ENCODE data around the gene DTWD2.
"Not testable (repeated sequence)": the region's sequence is repeated elsewhere in the genome, so short reads cannot be mapped to it uniquely, and the experiment has no call there.

Gene DTWD2

DNA sequence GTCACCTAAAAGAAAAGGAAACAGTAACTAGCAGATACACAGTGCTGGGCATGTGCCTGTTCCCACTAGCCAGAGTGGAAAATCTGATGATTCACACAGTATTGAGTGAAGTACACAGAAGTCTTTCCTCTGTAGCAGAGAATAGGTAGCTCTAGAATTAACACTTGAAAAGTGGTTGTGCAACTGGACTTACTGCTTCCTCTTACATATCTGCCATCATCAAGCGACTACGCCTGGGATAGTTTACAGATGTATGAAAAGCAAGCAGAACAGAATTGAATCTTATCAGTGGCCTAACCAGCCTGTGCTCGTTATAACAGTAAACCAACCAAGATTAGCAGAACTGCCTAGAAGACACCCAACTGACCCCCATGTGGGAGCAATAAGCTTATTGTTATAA is 130.6 kb downstream of the DTWD2 start:
- DNase-seq: no peak

- DNase-seq: no peak
These were observed 133.5 kb downstream of the DTWD2 start for GRCh38 chr5:118854819-118855218.

DNA sequence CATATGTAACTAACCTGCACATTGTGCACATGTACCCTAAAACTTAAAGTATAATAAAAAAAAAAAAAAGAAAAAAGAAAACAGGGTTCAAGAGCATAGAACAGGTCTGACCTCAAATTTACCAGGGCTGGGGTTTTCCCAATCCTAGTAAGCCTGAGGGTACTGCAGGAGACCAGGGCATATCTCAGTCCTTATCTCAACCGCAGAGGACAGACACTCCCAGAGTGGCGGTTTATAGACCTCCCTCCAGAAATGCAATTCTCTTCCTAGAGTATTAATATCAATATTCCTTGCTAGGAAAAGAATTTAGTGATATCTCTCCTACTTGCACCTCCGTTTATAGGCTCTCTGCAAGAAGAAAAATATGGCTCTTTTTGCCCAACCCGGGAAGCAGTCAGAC is 136.6 kb downstream of the DTWD2 start:
- not testable (repeated sequence) for DNase-seq

GRCh38 chr5:118849507-118849906 is 138.8 kb downstream of the DTWD2 start:
- DNase-seq: not testable (repeated sequence)

DNA sequence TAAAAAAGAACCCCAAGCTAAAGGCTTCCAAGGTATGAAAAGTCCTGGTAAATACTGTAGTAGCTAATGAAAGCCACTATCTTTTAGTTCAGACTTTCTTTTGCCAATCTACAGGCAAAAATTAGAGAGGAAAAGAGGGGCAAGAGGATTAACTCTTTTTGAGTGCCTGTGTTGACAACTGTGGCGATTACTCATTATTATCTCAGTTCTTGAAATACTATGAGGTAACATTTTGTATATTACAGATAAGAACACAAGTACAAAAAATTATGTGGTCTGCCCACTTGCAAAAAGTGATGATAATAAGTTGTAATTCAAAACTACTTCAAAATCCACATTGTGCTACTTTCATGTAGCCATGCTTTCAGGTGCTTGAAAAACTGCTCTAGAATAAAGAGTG is 144.0 kb downstream of the DTWD2 start:
- no peak for DNase-seq

DNA sequence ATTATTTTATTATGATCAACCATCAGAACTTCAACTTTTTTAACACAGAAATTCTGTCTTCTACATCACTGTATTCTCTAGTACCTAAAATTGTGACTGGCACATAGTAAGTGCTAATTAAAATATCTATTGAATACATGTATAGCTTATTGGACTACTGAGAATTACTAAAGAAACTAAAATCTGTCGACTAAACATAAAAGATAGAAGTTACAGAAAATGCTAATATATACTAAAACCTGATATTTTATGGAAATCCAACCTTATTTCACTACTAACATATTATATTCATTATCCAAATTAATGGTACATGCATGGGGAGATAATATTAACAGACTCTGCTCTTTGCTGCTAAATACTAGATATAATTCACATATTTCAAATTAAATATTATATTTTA is 153.6 kb downstream of the DTWD2 start:
- no peak for DNase-seq

DNA sequence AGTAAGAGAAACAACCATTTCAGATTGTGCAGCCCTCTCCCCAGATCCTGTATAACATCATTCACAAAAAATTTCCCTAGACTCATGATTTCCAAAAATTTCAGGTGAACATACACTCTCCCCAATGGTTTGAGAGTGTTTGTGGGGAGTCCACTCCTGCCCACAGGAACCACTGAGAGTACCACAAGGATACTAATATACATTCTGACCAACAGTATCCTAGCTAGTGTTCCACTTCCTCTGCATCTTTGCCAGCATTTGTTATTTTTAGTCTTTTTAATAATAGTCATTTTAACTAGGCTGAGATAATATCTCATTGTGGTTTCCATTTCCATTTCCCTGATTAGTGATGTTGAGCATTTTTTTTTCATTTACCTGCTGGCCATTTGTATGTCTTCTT is 155.4 kb downstream of the DTWD2 start:
- no peak for DNase-seq

DNA sequence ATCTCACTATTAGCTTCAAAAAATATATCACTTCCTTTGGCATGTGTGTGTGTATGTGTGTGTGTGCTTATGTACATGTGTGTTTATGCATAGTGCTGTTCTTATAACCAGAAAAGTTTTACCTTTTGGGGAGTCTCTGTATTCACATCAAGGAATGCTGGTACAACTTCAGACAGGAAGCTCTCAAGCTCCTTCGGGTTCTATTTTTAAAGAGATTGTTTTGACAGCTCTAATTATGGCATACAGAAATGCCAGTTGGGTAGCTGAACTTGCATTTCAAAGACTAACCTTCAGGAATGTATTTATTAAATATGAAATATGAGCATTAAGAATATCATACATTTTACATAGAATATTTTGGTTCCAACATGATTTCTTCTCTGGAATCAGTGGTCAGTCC is 163.1 kb downstream of the DTWD2 start:
- no peak for DNase-seq

- DNase-seq: no peak
These were observed 169.7 kb downstream of the DTWD2 start for GRCh38 chr5:118818604-118819003.

GRCh38 chr5:118808441-118808840 is 179.9 kb downstream of the DTWD2 start:
- no peak for DNase-seq

GRCh38 chr5:118806571-118806970 is 181.8 kb downstream of the DTWD2 start:
- DNase-seq: no peak

GRCh38 chr5:118802335-118802734 is 186.0 kb downstream of the DTWD2 start:
- DNase-seq: no peak

DNA sequence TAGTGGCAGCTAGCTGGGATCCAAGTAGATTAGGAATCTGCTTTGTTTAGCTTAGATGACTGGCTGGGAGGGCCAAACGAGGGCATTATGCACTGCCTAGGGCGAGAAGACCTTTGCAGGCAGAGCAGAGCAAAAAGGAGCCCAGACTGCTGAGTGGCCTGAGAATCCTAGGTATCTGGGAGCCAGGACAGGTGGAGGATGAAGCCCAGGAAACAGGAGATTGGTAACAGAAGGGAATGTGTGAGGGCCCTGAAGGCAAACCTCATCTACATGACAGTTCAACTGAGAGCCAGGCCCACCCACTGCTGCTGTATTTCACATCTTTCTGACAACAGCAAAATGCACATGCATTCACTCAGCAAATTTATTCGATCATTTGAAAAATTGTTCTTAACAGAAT is 192.3 kb downstream of the DTWD2 start:
- DNase-seq: no peak

DNA sequence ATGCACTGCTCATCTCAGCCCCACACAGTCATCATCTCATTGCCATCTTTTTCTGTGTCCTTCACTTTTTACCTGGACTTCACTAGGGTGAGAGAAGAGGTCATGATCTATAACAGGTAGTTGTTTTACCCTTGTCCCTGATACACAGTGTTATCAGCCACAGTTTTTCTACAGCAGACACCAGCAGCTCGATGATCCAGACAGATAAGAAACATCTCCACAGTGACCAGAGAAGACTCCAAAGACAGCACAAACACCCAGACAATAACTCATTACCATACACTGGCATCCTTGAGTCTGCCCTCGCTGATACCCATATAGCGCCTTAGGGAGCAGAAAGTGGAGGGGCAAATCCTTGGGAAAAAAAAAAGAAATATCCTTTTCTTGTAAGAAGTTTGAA is 194.1 kb downstream of the DTWD2 start:
- no peak for DNase-seq

DNA sequence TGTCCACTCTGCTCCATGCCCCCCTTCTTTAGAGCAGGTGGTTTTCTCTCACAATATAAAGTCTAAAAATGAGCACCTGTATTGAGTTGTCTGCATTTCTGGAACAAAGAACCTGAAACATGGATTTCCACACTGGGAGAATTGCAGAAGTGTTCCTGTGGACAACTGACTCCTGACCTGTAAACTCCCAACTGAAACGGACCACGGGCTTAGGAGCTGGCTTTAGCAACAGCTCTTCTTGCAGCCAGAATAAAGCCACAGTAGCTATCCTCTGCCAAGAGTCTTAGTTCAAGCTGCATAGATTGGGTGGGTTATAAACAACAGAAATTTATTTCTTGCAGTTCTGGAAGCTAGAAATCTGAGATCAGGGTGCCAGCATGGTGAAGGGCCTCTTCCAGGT is 194.7 kb downstream of the DTWD2 start:
- no peak for DNase-seq

GRCh38 chr5:118793091-118793490 is 195.3 kb downstream of the DTWD2 start:
- DNase-seq: no peak

DNA sequence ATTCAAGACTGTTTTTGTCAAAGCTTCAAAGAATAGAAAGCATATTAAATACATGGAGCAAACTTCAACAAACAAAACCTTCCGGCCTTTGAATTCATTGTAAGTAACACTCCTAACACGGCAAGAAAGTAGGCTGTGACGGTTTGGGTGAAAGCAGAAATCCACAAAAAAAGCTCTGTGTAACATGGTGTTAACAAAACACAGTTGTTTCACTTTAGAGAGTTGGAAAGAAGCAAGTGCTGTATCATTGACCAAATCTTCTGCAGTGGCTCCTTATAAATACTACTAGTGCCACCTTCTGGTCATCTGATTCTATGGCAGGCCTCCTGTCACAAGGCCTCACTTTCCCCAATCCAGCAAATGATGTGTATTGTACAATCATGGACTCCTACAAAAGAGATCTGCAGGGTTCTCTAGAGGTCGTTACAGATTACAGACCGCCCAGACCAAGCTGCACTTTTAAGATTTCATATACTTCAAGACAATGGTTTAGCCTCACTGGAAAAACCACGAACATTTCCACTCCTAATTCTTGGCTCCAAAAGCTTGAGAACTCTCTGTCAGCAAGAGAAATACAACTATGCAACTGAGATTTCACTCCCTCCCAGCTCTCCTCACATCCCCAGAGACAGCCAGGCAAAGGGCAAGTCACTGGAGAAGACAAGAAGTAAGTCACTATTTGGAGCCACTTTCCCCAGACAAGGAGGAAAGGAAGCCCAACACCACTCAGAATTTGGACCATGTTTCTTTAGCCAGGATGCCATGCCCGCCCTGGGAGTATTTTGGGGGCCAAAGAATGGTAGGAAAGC is 196.2 kb downstream of the DTWD2 start:
- DNase-seq: no peak

GRCh38 chr5:118789366-118789765 is 199.0 kb downstream of the DTWD2 start:
- DNase-seq: no peak

GRCh38 chr5:118788351-118788750 is 200.0 kb downstream of the DTWD2 start:
- DNase-seq: no peak

All from activated CD8-positive, alpha-beta memory T cell treated with anti-CD3 and anti-CD28 coated beads for 24 hours (primary cell).